ENCODE measurements around the gene SLC13A2. TPM values are rescaled to one million over a fixed set of nuclear protein-coding genes. Genes with fewer than 3 reads are reported as not detected.

Gene SLC13A2
- total and polyA plus RNA-seq, 11 donors = 0.03 TPM; not detected in 10

- DNase-seq = no peak
- Histone ChIP-seq H3K27ac (no peak overlapping the region), H3K9me3 (no peaks in the 10 kb centered on the region), H3K27me3 (peaks cover 0 to 36% (median 10%) of the 10 kb centered on the region in 9 donors), H3K4me3 (no peak overlapping the region), H3K36me3 (no peaks in the 10 kb centered on the region), H3K4me1 (no peaks in the 10 kb centered on the region)
- ATAC-seq = no peak
- intact Hi-C loops (cut with DNase I) = no loop called here
- TF ChIP-seq, protein P1, sequence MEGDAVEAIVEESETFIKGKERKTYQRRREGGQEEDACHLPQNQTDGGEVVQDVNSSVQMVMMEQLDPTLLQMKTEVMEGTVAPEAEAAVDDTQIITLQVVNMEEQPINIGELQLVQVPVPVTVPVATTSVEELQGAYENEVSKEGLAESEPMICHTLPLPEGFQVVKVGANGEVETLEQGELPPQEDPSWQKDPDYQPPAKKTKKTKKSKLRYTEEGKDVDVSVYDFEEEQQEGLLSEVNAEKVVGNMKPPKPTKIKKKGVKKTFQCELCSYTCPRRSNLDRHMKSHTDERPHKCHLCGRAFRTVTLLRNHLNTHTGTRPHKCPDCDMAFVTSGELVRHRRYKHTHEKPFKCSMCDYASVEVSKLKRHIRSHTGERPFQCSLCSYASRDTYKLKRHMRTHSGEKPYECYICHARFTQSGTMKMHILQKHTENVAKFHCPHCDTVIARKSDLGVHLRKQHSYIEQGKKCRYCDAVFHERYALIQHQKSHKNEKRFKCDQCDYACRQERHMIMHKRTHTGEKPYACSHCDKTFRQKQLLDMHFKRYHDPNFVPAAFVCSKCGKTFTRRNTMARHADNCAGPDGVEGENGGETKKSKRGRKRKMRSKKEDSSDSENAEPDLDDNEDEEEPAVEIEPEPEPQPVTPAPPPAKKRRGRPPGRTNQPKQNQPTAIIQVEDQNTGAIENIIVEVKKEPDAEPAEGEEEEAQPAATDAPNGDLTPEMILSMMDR (IDR thresholded peaks at IDR 0.05) = no peak
- TF ChIP-seq POLR2A (IDR thresholded peaks at IDR 0.05) = no peak
- 60 to 74% (median 66%) methylated on average over 11 to 16 of the region's 16 CpGs for WGBS, 4 donors
These were observed 41.1 kb downstream of the SLC13A2 start for GRCh38 chr17:28514561-28515002.

GRCh38 chr17:28515518-28515917 is 42.1 kb downstream of the SLC13A2 start:
- TF ChIP-seq POLR2A (IDR thresholded peaks at IDR 0.05) = no peak
- TF ChIP-seq, protein P1 (IDR thresholded peaks at IDR 0.05) = no peak
- 94 to 100% (median 97%) methylated on average over 1 of the region's 1 CpG for WGBS, 4 donors
- Histone ChIP-seq H3K9me3 (no peaks in the 10 kb centered on the region), H3K4me1 (no peaks in the 10 kb centered on the region), H3K27ac (no peak overlapping the region), H3K4me3 (no peak overlapping the region), H3K36me3 (no peaks in the 10 kb centered on the region), H3K27me3 (peaks cover 0 to 30% (median 10%) of the 10 kb centered on the region in 9 donors)
- ATAC-seq (no peak), DNase-seq (no peak)
- intact Hi-C loops (cut with DNase I) = no loop called here

DNA sequence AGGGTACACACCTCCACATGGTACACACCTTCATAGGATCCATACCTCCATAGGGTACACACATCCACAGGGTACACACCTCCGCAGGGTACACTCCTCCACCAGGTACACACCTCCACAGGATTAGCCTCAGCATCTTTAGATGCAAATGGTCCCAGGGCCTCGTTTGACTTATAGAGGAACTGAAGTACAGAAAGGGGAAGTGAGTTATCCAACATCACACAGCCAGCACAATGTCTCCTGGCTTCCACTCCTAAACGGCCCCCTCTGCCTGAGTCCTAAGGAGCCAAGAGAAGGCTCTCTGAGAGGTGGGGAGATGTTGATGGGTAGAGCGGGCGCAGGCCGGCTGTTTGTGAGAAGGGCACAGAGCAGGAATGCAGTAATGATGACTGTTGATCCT is 44.7 kb downstream of the SLC13A2 start:
- Histone ChIP-seq H3K36me3 (no peaks in the 10 kb centered on the region), H3K4me3 (no peak overlapping the region), H3K27ac (no peak overlapping the region), H3K9me3 (no peaks in the 10 kb centered on the region), H3K27me3 (peaks cover 0 to 16% (median 6%) of the 10 kb centered on the region in 9 donors), H3K4me1 (no peaks in the 10 kb centered on the region)
- no peak for TF ChIP-seq POLR2A (IDR thresholded peaks at IDR 0.05)
- TF ChIP-seq, protein P1 (IDR thresholded peaks at IDR 0.05) = no peak
- intact Hi-C loops (cut with DNase I) = no loop called here
- 67 to 79% (median 72%) methylated on average over 6 of the region's 6 CpGs for WGBS, 4 donors
- ATAC-seq (no peak), DNase-seq (no peak)

DNA sequence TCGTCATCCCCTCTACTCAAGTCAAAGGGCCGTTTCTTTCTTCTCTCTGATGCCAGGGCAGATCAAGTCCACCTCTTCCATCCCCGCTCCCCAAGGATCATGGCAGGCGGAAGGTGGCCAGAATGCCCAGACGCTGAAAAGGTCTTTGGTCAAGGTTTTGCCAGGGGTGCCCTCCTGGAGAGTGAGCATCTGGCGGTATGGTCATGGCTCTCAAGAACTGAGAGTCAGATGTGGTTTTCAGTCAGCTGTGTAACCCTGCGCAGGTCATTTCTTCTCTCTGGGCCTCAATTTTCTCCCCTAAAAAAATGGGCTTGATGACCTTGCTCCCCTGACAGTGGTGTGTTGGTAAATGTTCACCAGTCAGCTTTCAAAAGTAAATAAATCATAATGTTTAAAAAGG is 45.1 kb downstream of the SLC13A2 start:
- peaks cover 0 to 14% (median 2%) of the 10 kb centered on the region in 9 donors for H3K27me3 ChIP-seq
- ATAC-seq (no peak), DNase-seq (no peak)
- TF ChIP-seq, protein P1 (IDR thresholded peaks at IDR 0.05) = no peak
- WGBS, 4 donors = 80 to 91% (median 84%) methylated on average over 7 of the region's 7 CpGs
- H3K9me3 ChIP-seq = no peaks in the 10 kb centered on the region
- no peaks in the 10 kb centered on the region for H3K36me3 ChIP-seq
- no peaks in the 10 kb centered on the region for H3K4me1 ChIP-seq
- H3K4me3 ChIP-seq = no peak overlapping the region
- intact Hi-C loops (cut with DNase I) = no loop called here
- no peak overlapping the region for H3K27ac ChIP-seq

All from heart left ventricle (tissue), 16 donors.